GM18505 (cell line): Measurements from ENCODE around the gene PDE9A.

Experiments
- ATAC-seq: cut with Tn5 transposase; IDR thresholded peaks from one replicate; pipeline ENCODE4 v1.9.1; 2021; ENCODE audit not compliant: unreplicated experiment
- POLR2A ChIP-seq: IDR thresholded peaks from 4 replicates; pipeline ENCODE4 v1.6.1; 2011; ENCODE audit warnings: borderline replicate concordance; ENCODE audit not compliant: insufficient read depth, insufficient read length; ENCODE audit errors: extremely low read depth

Gene PDE9A

DNA sequence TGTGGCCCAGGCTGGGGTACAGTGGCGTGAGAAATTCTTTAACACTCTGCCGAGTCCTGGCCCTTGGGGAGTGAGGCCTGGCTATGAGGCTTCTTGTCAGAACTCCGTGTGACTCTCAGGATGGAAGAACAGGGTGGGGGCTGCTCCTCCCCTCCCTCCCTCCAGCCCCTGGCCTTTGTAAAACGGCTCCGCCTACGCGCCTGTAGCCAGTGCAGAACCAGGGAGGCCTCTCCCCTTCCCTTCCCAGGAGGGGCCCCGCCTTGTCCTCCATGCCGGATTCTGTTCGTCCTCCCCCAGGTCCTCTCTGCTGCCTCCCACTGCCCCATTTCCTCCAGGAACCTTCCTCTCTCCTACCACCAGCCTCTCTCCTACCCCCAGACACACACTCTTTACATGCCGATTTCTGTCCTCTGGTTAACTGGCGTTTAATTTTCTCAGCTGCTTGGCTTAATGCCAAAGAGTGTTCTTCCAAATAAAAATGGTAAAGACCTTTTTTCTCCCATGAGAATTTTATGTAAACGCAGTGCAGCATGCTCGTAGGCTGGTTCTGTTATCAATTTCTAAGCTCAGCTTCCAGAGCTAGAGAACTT is 21.0 kb downstream of the PDE9A start:
- no peak for TF ChIP-seq POLR2A
- ATAC-seq = no peak

- no peak for TF ChIP-seq POLR2A
These were observed 22.0 kb downstream of the PDE9A start for GRCh38 chr21:42675403-42675802.

DNA sequence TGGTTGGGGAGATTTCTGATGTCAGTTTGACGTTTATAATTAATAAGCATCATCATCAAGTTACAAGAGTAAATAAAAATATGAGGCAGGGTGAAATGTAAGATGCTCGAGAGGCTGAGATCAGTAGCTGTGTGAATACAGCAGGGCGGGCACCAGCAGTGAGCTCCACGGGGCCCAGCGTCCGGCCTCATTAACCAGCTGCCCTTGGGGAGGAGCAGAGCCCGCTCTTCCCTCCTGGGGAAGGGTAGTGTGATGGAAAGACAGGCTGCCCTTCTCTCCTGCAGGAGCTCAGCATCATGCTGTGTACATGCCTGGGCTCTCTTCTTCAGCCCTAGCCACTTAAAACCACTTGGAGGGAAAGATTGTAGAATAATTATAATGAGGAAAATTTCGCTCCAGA is 23.4 kb downstream of the PDE9A start:
- no peak for TF ChIP-seq POLR2A
- no peak for ATAC-seq

More at GRCh38 chr21:42675403-42675802, 22.0 kb downstream of the PDE9A start:
- no peak for ATAC-seq

- no peak for ATAC-seq
- TF ChIP-seq POLR2A = no peak
These were observed 24.2 kb downstream of the PDE9A start for GRCh38 chr21:42677339-42678321.

GRCh38 chr21:42678618-42679295 is 25.3 kb downstream of the PDE9A start:
- no peak for ATAC-seq
- TF ChIP-seq POLR2A = no peak

- no peak for ATAC-seq
- no peak for TF ChIP-seq POLR2A
These were observed 26.1 kb downstream of the PDE9A start for GRCh38 chr21:42679319-42680057.

- TF ChIP-seq POLR2A = no peak
- ATAC-seq = no peak
These were observed 26.6 kb downstream of the PDE9A start for GRCh38 chr21:42680058-42680330.

DNA sequence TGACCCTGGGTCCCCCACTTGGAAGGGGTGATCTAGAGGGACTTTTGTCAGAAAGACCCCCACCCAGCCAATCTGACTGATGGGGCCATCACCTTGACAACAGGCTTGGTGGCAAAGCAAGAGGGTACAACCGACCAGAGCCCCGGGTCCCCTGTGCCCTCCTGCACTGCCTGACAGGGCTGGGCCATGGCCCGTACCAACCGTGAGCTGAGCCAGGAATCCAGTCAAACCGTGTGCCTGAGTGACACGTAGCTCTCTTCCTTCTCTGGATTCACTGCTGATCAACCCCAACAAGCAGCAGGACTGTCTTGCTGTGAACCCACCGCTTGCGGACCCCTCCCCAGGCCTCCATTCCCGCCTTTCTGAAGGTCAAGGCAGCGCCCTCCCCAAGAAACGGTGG is 27.0 kb downstream of the PDE9A start:
- no peak for TF ChIP-seq POLR2A
- no peak for ATAC-seq

GRCh38 chr21:42681296-42682206 is 28.1 kb downstream of the PDE9A start:
- ATAC-seq = no peak
- no peak for TF ChIP-seq POLR2A

GRCh38 chr21:42682661-42683210 is 29.3 kb downstream of the PDE9A start:
- TF ChIP-seq POLR2A = no peak
- ATAC-seq = no peak

DNA sequence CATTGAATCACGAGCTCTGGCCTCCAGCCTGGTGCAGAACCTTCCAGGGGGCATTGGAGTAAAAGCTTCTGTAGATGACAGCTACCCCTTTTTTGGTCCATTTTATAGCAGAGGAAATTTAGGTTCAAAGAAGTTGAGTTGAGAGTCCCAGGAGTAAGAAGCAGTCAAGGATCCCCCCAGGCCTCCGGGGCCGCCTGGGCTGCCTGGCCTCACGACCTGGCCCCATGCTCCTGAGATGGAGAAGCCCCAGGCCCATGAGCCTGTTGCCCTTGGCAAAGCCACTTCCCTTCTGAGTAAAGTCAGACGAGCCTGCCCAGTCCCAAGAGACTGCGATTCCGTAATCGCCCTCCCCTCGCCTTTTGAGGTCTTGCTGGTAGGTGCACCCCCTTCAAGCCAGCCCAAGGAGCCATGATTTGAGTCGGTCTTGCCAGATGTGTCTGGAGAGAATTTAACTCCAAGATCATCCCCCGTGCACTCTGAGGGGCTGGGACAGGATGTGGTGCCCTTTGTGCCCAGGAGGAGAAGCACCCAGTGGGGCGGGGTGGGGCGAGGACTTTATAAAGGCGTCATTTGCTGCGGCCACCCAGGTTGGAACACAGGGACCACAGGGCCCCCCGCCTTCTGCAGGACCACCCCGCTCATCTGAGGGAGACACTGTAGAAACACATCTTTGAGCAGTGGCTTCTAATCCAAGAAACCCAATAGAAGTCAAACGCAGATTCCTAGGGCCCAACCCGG is 30.1 kb downstream of the PDE9A start:
- ATAC-seq = no peak
- no peak for TF ChIP-seq POLR2A
